Mucosa of rectum (tissue), 2 donors: ENCODE data around the gene MUC21.
"Not testable (repeated sequence)": the region's sequence is repeated elsewhere in the genome, so short reads cannot be mapped to it uniquely, and the experiment has no call there.

ENCODE experiments used
- H3K27ac ChIP-seq, 2 donors: one replicate each; pipeline ENCODE4 v1.7.0; 2013; ENCODE audit warnings: inconsistent platforms in 2 of 2, low read depth in 2 of 2, low read length in 2 of 2
- H3K27me3 ChIP-seq, 2 donors: one replicate each; pipeline ENCODE4 v1.7.0; 2013; ENCODE audit warnings: low read length in 2 of 2; ENCODE audit not compliant: control insufficient read depth in 2 of 2, insufficient read depth in 2 of 2
- H3K36me3 ChIP-seq, 2 donors: one replicate each; pipeline ENCODE4 v1.7.0; 2013; ENCODE audit warnings: low read length in 2 of 2; ENCODE audit not compliant: control insufficient read depth in 2 of 2, insufficient read depth in 2 of 2
- H3K4me1 ChIP-seq, 2 donors: one replicate each; pipeline ENCODE4 v1.7.0; 2013; ENCODE audit warnings: low read length in 2 of 2, mild to moderate bottlenecking in 1 of 2; ENCODE audit not compliant: control insufficient read depth in 2 of 2, insufficient read depth in 2 of 2
- H3K4me3 ChIP-seq, 2 donors: one replicate each; pipeline ENCODE4 v1.7.0; 2013; ENCODE audit warnings: low read length in 2 of 2
- H3K9ac ChIP-seq, 2 donors: one replicate each; pipeline ENCODE4 v1.7.0; 2013; ENCODE audit warnings: low read length in 2 of 2, low read depth in 1 of 2, mild to moderate bottlenecking in 1 of 2
- H3K9me3 ChIP-seq, 2 donors: one replicate each; pipeline ENCODE4 v1.7.0; 2013; ENCODE audit warnings: low read length in 2 of 2; ENCODE audit not compliant: control insufficient read depth in 2 of 2
- donor health status: healthy.
- donor health status: Normal muscosa, but diverticular disease.

The MUC21 gene

GRCh38 chr6:31005249-31006020 lies 21.9 kb downstream of the MUC21 start:
- H3K27ac ChIP-seq = no peak overlapping the region
- H3K4me1 ChIP-seq = no peaks in the 10 kb centered on the region
- H3K27me3 ChIP-seq = no peaks in the 10 kb centered on the region
- H3K9me3 ChIP-seq = no peaks in the 10 kb centered on the region
- H3K9ac ChIP-seq = no peak overlapping the region
- no peak overlapping the region for H3K4me3 ChIP-seq
- H3K36me3 ChIP-seq = no peaks in the 10 kb centered on the region

DNA sequence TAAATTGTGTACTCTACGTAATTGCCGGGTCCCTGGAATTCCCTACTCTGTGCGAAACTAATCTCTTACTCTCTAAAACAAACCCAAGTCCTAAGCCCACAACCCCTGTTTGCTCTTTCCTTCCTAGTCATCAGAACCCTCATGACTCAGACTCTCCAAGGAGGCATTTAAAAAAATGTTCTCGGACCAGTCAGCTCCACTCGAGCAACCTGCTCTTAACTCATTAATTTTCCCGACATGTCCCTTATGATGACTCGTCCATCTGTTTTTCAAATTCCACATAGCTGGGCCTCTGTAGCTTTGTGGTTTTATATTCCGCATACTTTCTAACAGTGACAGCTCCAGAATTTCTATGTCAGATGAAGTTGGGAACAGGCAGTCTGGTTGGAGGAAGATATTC lies 24.2 kb downstream of the MUC21 start:
- Histone ChIP-seq H3K9ac (no peak overlapping the region), H3K27ac (no peak overlapping the region), H3K4me1 (no peaks in the 10 kb centered on the region), H3K27me3 (no peaks in the 10 kb centered on the region), H3K9me3 (no peaks in the 10 kb centered on the region), H3K4me3 (no peak overlapping the region), H3K36me3 (no peaks in the 10 kb centered on the region)

DNA sequence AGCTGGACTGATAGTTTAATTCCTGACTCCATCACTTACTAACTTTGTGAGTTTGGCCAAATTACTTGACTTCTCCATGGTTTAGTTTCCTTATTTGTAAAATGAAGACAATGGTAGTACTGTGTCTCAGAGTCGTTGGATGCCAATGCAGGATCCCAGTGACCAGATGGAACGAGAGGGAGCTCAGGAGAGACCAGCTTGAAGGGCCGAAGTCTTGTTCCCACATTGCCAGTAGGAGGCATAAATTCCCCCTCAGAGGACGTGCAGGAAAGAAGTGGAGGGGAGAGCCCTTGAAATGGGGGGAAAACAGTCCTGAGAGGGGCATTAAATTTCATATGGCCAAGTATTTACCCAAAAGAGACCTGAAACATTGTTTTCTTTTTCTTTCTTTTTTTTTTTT lies 24.6 kb downstream of the MUC21 start:
- Histone ChIP-seq H3K27ac (no peak overlapping the region), H3K9me3 (no peaks in the 10 kb centered on the region), H3K27me3 (no peaks in the 10 kb centered on the region), H3K4me3 (no peak overlapping the region), H3K36me3 (no peaks in the 10 kb centered on the region), H3K9ac (no peak overlapping the region), H3K4me1 (no peaks in the 10 kb centered on the region)

DNA sequence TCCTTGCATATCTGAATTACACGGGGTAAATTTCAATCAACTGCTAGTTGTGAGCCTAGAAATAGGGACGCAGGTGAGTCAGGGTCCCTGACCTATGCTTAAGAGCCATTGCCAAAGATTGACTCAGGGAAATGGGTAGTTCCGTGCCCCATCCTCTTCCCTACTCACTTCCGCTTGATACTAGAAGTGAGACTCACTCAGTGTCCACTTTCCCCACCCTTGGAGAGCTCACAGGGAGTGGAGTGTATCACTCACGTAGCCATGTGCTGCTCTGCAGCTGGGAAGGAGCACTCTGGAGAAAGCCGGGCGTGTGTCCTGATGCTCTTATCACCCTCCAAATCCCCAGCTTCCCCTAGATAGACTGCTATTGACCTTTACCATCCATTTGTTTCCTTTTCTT lies 26.2 kb downstream of the MUC21 start:
- Histone ChIP-seq H3K9ac (no peak overlapping the region), H3K36me3 (no peaks in the 10 kb centered on the region), H3K27me3 (peaks cover 0 to 3% of the 10 kb centered on the region in 2 donors), H3K27ac (no peak overlapping the region), H3K9me3 (no peaks in the 10 kb centered on the region), H3K4me3 (no peak overlapping the region), H3K4me1 (no peaks in the 10 kb centered on the region)

DNA sequence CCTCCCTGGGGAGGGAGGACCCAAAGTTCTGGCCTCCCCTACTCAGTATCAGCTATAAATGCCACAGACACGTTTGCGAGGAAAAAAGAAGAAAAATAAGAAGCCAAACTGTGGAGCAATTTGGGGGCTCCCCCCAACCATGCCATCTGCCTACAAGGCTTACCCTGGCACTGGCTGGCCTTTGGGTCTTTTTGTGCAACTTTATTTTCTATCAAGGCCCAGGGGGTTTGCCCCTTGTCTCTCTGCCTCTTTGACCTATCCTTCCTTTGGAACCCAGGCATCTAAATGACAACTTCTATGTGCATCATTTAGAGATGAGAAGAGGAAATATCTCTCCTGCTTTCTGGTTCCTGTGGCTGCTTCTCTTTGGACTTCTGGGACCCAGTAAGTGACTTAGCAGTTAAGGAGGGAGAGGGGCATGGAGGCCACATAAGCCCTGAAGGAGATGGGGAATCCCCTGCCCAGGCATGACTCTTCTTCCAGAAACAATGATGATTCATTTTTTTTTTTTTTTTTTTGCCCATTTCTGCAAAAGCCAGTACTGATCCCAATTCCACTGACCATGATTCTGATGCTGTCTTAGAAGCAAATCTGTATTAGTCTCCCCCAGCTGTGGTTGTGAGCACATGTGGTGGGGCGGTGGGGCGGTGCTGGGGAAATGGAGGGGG lies 27.0 kb downstream of the MUC21 start, which contains the start of gene MUC22:
Gene MUC22, plus strand, starts transcription at position 82 of the 668 bp plus-strand sequence. Its CDS starts 233 bp downstream, at position 315.
- H3K4me1 ChIP-seq = no peaks in the 10 kb centered on the region
- H3K36me3 ChIP-seq = no peaks in the 10 kb centered on the region
- no peak within 1 kb of the TSS for H3K27ac ChIP-seq
- H3K9me3 ChIP-seq = no peaks in the 10 kb centered on the region
- H3K4me3 ChIP-seq = no peak within 1 kb of the TSS
- H3K27me3 ChIP-seq = peaks cover 0 to 3% of the 10 kb centered on the region in 2 donors
- H3K9ac ChIP-seq = no peak within 1 kb of the TSS

DNA sequence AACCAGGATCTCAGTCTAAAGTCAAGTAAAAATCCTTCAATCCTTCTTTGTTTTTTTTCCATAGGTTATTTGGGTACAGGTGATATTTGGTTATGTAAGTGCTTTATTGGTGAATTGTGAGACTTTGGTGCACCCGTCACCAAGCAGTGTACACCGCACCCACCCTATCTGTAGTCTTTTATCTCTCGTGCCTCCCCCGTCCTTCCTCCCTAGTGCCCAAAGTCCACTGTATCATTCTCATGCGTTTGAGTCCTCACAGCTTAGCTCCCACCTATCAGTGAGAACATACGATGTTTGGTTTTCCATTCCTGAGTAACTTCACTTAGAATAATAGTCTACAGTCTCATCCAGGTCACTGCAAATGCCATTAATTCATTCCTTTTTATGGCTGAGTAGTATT lies 27.6 kb downstream of the MUC21 start:
- Histone ChIP-seq H3K4me1 (no peaks in the 10 kb centered on the region), H3K9me3 (no peaks in the 10 kb centered on the region), H3K27ac (no peak overlapping the region), H3K36me3 (no peaks in the 10 kb centered on the region), H3K27me3 (peaks cover 0 to 3% of the 10 kb centered on the region in 2 donors), H3K9ac (no peak overlapping the region), H3K4me3 (no peak overlapping the region)

DNA sequence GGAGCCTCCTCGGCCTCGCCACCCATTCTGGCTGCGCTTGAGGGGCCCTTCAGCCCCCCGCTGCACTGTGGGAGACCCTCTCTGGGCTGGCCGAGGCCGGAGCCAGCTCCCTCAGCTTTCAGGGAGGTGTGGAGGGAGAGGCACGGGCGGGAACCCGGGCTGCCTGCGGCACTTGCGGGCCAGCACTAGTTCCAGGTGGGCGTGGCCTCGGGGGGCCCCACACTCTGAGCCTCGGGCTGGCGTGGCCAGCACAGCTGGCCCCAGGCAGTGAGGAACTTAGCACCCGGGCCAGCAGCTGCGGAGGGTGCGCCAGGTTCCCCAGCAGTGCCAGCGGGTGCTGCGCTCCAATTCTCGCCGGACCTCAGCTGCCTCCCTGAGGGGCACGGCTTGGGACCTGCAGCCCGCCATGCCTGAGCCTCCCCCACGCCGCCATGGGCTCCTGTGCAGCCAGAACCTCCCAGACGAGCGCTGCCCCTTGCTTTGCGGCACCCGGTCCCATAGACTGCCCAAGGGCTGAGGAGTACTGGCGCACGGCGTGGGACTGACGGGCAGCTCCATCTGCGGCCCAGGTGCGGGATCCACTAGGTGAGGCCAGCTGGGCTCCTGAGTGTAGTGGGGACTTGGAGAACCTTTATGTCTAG lies 33.3 kb downstream of the MUC21 start:
- Histone ChIP-seq H3K27ac (no peak overlapping the region), H3K27me3 (peaks cover 0 to 3% of the 10 kb centered on the region in 2 donors), H3K4me3 (no peak overlapping the region), H3K9ac (no peak overlapping the region), H3K36me3 (no peaks in the 10 kb centered on the region), H3K9me3 (no peaks in the 10 kb centered on the region), H3K4me1 (no peaks in the 10 kb centered on the region)

GRCh38 chr6:31017436-31017835 lies 33.9 kb downstream of the MUC21 start:
- not testable (repeated sequence) for H3K9ac ChIP-seq, H3K4me1 ChIP-seq, H3K27ac ChIP-seq, H3K36me3 ChIP-seq, H3K9me3 ChIP-seq, H3K27me3 ChIP-seq, H3K4me3 ChIP-seq

DNA sequence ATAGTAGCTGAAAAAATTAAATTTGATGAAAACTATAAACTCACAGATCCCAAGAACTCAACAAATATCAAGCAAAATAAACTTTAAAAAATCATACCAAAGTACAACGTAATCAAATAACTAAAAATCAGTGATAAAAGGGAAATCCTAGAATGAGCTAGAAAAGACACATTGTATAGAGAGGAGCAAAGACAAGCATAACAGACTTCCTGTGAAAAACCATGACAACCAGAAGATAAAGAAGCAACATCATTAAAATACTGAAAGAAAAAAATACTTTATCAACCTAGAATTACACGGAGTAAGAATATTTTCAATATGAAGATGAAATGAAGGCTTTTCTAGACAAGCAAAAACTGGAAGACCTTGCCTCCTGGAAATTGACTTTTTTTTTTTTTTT lies 36.5 kb downstream of the MUC21 start:
- Histone ChIP-seq H3K27ac (no peak overlapping the region), H3K9ac (no peak overlapping the region), H3K27me3 (no peaks in the 10 kb centered on the region), H3K36me3 (no peaks in the 10 kb centered on the region), H3K4me3 (no peak overlapping the region), H3K9me3 (no peaks in the 10 kb centered on the region), H3K4me1 (no peaks in the 10 kb centered on the region)

DNA sequence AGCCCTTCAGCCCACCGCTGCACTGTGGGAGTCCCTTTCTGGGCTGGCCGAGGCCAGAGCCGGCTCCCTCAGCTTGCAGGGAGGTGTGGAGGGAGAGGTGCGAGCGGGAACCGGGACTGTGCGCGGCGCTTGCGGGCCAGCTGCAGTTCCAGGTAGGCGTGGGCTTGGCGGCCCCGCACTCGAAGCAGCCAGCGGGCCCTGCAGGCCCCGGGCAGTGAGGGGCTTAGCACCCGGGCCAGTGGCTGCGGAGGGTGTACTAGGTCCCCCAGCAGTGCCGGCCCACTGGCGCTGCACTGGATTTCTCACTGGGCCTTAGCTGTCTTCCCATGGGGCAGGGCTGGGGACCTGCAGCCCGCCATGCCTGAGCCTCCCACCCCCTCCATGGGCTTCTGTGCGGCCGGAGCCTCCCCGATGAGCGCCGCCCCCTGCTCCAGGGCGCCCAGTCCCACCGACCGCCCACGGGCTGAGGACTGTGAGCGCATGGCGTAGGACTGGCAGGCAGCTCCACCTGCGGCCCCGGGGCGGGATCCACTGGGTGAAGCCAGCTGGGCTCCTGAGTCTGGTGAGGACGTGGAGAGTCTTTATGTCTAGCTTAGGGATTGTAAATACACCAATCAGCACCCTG lies 37.2 kb downstream of the MUC21 start:
- not testable (repeated sequence) for H3K27me3 ChIP-seq, H3K4me1 ChIP-seq, H3K27ac ChIP-seq, H3K9ac ChIP-seq, H3K36me3 ChIP-seq, H3K4me3 ChIP-seq, H3K9me3 ChIP-seq
